WTC11 (cell line): ENCODE results near the gene CYP27C1. TPM values are rescaled to one million over a fixed set of nuclear protein-coding genes. Genes with fewer than 3 reads are reported as not detected.
"Not testable (repeated sequence)": the region's sequence is repeated elsewhere in the genome, so short reads cannot be mapped to it uniquely, and the experiment has no call there.

Experiments
- ATAC-seq: fragments of 200-7000 bp; cut with Tn5 transposase; 2 replicates; pipeline ENCODE4 v1.10.0; 2021; ENCODE audit warnings: mild to moderate bottlenecking, moderate library complexity
- CTCF ChIA-PET: fragments of 300-600 bp; sonication (Branson Sonifier 250); formaldehyde crosslinking; loops from one replicate; lab custom pipeline; 2021; ENCODE audit warnings: antibody characterized with exemption; lab: Charles Lee
- POLR2A ChIA-PET: fragments of 350-600 bp; sonication (Branson Sonifier 250); formaldehyde crosslinking; loops from one replicate; lab custom pipeline; 2021; ENCODE audit warnings: antibody characterized with exemption; lab: Charles Lee
- DNase-seq: peaks from one replicate; pipeline ENCODE4 v3.0.0; 2021; ENCODE audit warnings: low spot score
- H3K27ac Mint-ChIP-seq: 2 replicates; pipeline ENCODE4 v1.8.0; 2021; ENCODE audit warnings: mixed read lengths
- H3K27me3 Mint-ChIP-seq: 2 replicates; pipeline ENCODE4 v1.8.0; 2021; ENCODE audit warnings: low read depth, mild to moderate bottlenecking, moderate library complexity, mixed read lengths
- H3K36me3 Mint-ChIP-seq: 2 replicates; pipeline ENCODE4 v1.8.0; 2021; ENCODE audit warnings: mixed read lengths
- H3K4me1 Mint-ChIP-seq: 2 replicates; pipeline ENCODE4 v1.8.0; 2022; ENCODE audit warnings: mixed read lengths
- H3K4me3 Mint-ChIP-seq: 2 replicates; pipeline ENCODE4 v1.8.0; 2021; ENCODE audit warnings: mild to moderate bottlenecking, moderate library complexity, mixed read lengths
- H3K9me3 Mint-ChIP-seq: 2 replicates; pipeline ENCODE4 v1.8.0; 2021; ENCODE audit warnings: mixed read lengths
- ESRRA ChIP-seq: sonication (generic); formaldehyde crosslinking; IDR thresholded peaks from 2 replicates; pipeline ENCODE4 v1.8.1; 2022; ENCODE audit warnings: mild to moderate bottlenecking, missing genetic modification reagents, borderline replicate concordance
- FOXK1 ChIP-seq: sonication (generic); formaldehyde crosslinking; IDR thresholded peaks from 2 replicates; pipeline ENCODE4 v1.8.0; 2022; ENCODE audit warnings: mild to moderate bottlenecking, moderate library complexity, missing genetic modification reagents
- GRHL2 ChIP-seq: fragments of 250-450 bp; sonication (Bioruptor Pico); IDR thresholded peaks from 2 replicates; pipeline ENCODE4 v1.8.0; 2022; ENCODE audit warnings: mild to moderate bottlenecking, moderate library complexity; ENCODE audit not compliant: insufficient replicate concordance, severe bottlenecking
- GTF2I ChIP-seq: fragments of 250-450 bp; sonication (Bioruptor Pico); conservative IDR thresholded peaks from 2 replicates; pipeline ENCODE4 v1.4.0; 2021; ENCODE audit warnings: mild to moderate bottlenecking
- IRF2 ChIP-seq: sonication (generic); formaldehyde crosslinking; IDR thresholded peaks from 2 replicates; pipeline ENCODE4 v1.8.0; 2022; ENCODE audit warnings: low read depth, missing genetic modification reagents, borderline replicate concordance
- RELA ChIP-seq: sonication (generic); formaldehyde crosslinking; IDR thresholded peaks from 2 replicates; pipeline ENCODE4 v1.8.1; 2022; ENCODE audit warnings: missing genetic modification reagents, mild to moderate bottlenecking, borderline replicate concordance
- RORB ChIP-seq: fragments of 250-450 bp; sonication (Bioruptor Pico); IDR thresholded peaks from 2 replicates; pipeline ENCODE4 v1.9.0; 2021; ENCODE audit warnings: mild to moderate bottlenecking
- TEAD1 ChIP-seq: sonication (generic); formaldehyde crosslinking; IDR thresholded peaks from 2 replicates; pipeline ENCODE4 v1.8.0; 2022; ENCODE audit warnings: mild to moderate bottlenecking, missing genetic modification reagents
- ZNF219 ChIP-seq: sonication (generic); formaldehyde crosslinking; IDR thresholded peaks from 2 replicates; pipeline ENCODE4 v1.8.0; 2023; ENCODE audit warnings: missing genetic modification reagents, mild to moderate bottlenecking, borderline replicate concordance
- ZNF416 ChIP-seq: fragments of 250-450 bp; sonication (Bioruptor Pico); IDR thresholded peaks from 2 replicates; pipeline ENCODE4 v1.9.0; 2021; ENCODE audit warnings: mild to moderate bottlenecking, inconsistent platforms
- total RNA-seq: library from RNA; stranded (reverse); gene quantifications from 3 replicates; pipeline ENCODE4 v1.2.3, GENCODE V29; 2021
- TF ChIP-seq, protein P1 (sequence below): sonication (generic); formaldehyde crosslinking; IDR thresholded peaks from 2 replicates; pipeline ENCODE4 v1.8.1; 2022; ENCODE audit warnings: mild to moderate bottlenecking, moderate library complexity, missing genetic modification reagents
- TF ChIP-seq, protein P2 (sequence below): fragments of 250-450 bp; sonication (Bioruptor Pico); IDR thresholded peaks from 2 replicates; pipeline ENCODE4 v1.8.0; 2021; ENCODE audit warnings: mild to moderate bottlenecking
- TF ChIP-seq, protein P3 (sequence below): sonication (generic); formaldehyde crosslinking; IDR thresholded peaks from 2 replicates; pipeline ENCODE4 v1.8.1; 2022; ENCODE audit warnings: low read depth, mild to moderate bottlenecking, moderate library complexity, missing genetic modification reagents, borderline replicate concordance
- TF ChIP-seq, protein P4 (sequence below): fragments of 250-450 bp; sonication (Bioruptor Pico); IDR thresholded peaks from 2 replicates; pipeline ENCODE4 v1.9.0; 2021; ENCODE audit warnings: mild to moderate bottlenecking
- TF ChIP-seq, protein P5 (sequence below): sonication (generic); formaldehyde crosslinking; IDR thresholded peaks from 2 replicates; pipeline ENCODE4 v1.8.1; 2023; ENCODE audit warnings: mild to moderate bottlenecking, moderate library complexity, missing genetic modification reagents
- TF ChIP-seq, protein P6 (sequence below): sonication (generic); formaldehyde crosslinking; IDR thresholded peaks from 2 replicates; pipeline ENCODE4 v1.8.1; 2023; ENCODE audit warnings: mild to moderate bottlenecking, missing genetic modification reagents, moderate library complexity
- TF ChIP-seq, protein P7 (sequence below): sonication (generic); formaldehyde crosslinking; IDR thresholded peaks from 2 replicates; pipeline ENCODE4 v1.8.1; 2023; ENCODE audit warnings: mild to moderate bottlenecking, missing genetic modification reagents

CYP27C1 gene
- total RNA-seq, 1 experiment from 2014 or later, result 2.4 TPM

DNA sequence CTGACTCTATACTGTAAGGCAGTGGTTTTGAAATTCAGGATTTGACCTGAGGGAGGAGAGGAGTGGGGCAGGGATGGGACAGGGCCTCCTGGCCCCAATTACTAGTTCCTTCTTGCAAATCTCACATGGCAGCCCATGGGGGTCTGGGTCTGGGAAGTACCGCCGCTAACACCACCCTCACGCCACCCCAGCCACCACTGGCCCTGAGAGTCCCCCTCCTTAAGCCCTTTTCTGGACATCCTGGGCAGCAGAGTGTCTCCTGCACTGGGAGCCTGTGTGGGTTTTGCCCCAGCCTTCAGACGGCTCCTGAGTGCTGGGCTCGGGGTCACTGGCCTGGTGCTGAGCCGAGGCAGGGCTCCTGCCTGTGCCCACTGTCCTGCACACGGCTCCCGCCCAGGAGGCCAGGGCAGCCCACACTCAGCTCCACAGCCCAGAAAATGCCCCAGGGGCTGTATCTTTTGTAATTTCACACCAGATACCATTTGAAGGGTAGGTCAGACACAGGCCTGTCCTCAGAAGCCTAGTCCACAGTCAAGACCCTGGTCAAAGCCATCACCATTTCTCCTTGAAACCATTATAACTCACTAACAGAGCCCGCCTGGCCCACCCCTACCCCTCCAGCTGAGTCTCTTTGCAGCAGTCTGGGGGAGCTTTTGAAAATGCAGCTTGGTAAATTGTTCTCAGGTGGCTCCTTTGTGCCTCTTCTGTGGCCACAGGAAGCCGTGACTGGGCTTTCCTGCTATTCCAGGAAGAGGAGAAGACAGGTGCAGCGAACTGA, 55.1 kb downstream of the CYP27C1 start (continued):
- TF ChIP-seq, protein P1, sequence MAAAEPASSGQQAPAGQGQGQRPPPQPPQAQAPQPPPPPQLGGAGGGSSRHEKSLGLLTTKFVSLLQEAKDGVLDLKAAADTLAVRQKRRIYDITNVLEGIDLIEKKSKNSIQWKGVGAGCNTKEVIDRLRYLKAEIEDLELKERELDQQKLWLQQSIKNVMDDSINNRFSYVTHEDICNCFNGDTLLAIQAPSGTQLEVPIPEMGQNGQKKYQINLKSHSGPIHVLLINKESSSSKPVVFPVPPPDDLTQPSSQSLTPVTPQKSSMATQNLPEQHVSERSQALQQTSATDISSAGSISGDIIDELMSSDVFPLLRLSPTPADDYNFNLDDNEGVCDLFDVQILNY (CRISPR knock-in tag), result no peak
- TF ChIP-seq, protein P2, sequence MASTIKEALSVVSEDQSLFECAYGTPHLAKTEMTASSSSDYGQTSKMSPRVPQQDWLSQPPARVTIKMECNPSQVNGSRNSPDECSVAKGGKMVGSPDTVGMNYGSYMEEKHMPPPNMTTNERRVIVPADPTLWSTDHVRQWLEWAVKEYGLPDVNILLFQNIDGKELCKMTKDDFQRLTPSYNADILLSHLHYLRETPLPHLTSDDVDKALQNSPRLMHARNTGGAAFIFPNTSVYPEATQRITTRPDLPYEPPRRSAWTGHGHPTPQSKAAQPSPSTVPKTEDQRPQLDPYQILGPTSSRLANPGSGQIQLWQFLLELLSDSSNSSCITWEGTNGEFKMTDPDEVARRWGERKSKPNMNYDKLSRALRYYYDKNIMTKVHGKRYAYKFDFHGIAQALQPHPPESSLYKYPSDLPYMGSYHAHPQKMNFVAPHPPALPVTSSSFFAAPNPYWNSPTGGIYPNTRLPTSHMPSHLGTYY (CRISPR knock-in tag), result no peak
- no peak for TF ChIP-seq RELA (CRISPR knock-in tag)

DNA sequence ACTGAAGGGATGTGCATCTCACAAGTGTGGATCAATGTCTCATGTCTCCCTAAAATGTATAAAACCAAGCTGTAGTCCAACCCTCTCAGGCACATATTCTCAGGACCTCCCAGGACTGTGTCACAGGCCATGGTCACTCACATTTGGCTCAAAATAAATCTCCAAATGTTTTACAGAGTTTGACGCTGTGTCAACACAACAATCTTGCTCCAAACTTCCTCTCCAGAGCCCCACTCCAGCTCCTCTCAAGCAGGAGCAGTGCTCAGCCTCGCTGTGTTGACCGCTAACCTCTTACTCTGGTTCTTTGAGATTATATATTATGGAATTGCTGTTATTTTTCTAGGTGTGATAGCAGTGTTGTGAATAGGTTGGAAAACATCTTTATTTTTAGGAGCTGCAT, 56.2 kb downstream of the CYP27C1 start:
- H3K4me3 Mint-ChIP-seq, result no peak overlapping the region
- no peaks in the 10 kb centered on the region for H3K36me3 Mint-ChIP-seq
- ATAC-seq (no peak), DNase-seq (no peak)
- H3K4me1 Mint-ChIP-seq, result peaks cover 14% of the 10 kb centered on the region
- H3K27ac Mint-ChIP-seq, result no peak overlapping the region
- no peaks in the 10 kb centered on the region for H3K9me3 Mint-ChIP-seq
- TF ChIP-seq GTF2I, result no peak
- TF ChIP-seq RORB (CRISPR knock-in tag), result no peak
- no peak for TF ChIP-seq ZNF219 (CRISPR knock-in tag)
- no peak for TF ChIP-seq TEAD1
- TF ChIP-seq ESRRA (CRISPR knock-in tag), result no peak
- TF ChIP-seq FOXK1 (CRISPR knock-in tag), result no peak
- TF ChIP-seq, protein P3, sequence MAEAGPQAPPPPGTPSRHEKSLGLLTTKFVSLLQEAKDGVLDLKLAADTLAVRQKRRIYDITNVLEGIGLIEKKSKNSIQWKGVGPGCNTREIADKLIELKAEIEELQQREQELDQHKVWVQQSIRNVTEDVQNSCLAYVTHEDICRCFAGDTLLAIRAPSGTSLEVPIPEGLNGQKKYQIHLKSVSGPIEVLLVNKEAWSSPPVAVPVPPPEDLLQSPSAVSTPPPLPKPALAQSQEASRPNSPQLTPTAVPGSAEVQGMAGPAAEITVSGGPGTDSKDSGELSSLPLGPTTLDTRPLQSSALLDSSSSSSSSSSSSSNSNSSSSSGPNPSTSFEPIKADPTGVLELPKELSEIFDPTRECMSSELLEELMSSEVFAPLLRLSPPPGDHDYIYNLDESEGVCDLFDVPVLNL (CRISPR knock-in tag), result no peak
- TF ChIP-seq, protein P4, sequence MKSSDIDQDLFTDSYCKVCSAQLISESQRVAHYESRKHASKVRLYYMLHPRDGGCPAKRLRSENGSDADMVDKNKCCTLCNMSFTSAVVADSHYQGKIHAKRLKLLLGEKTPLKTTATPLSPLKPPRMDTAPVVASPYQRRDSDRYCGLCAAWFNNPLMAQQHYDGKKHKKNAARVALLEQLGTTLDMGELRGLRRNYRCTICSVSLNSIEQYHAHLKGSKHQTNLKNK (CRISPR knock-in tag), result no peak
- TF ChIP-seq, protein P2 (CRISPR knock-in tag), result no peak
- TF ChIP-seq IRF2 (CRISPR knock-in tag), result no peak
- TF ChIP-seq, protein P5, sequence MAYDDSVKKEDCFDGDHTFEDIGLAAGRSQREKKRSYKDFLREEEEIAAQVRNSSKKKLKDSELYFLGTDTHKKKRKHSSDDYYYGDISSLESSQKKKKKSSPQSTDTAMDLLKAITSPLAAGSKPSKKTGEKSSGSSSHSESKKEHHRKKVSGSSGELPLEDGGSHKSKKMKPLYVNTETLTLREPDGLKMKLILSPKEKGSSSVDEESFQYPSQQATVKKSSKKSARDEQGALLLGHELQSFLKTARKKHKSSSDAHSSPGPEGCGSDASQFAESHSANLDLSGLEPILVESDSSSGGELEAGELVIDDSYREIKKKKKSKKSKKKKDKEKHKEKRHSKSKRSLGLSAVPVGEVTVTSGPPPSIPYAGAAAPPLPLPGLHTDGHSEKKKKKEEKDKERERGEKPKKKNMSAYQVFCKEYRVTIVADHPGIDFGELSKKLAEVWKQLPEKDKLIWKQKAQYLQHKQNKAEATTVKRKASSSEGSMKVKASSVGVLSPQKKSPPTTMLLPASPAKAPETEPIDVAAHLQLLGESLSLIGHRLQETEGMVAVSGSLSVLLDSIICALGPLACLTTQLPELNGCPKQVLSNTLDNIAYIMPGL (CRISPR knock-in tag), result no peak
- no peak for TF ChIP-seq GRHL2 (CRISPR knock-in tag)
- TF ChIP-seq, protein P6, sequence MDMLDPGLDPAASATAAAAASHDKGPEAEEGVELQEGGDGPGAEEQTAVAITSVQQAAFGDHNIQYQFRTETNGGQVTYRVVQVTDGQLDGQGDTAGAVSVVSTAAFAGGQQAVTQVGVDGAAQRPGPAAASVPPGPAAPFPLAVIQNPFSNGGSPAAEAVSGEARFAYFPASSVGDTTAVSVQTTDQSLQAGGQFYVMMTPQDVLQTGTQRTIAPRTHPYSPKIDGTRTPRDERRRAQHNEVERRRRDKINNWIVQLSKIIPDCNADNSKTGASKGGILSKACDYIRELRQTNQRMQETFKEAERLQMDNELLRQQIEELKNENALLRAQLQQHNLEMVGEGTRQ (CRISPR knock-in tag), result no peak
- TF ChIP-seq ZNF416, result no peak
- TF ChIP-seq, protein P7, sequence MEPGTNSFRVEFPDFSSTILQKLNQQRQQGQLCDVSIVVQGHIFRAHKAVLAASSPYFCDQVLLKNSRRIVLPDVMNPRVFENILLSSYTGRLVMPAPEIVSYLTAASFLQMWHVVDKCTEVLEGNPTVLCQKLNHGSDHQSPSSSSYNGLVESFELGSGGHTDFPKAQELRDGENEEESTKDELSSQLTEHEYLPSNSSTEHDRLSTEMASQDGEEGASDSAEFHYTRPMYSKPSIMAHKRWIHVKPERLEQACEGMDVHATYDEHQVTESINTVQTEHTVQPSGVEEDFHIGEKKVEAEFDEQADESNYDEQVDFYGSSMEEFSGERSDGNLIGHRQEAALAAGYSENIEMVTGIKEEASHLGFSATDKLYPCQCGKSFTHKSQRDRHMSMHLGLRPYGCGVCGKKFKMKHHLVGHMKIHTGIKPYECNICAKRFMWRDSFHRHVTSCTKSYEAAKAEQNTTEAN (CRISPR knock-in tag), result no peak
- CTCF ChIA-PET, result no interaction called here
- H3K27me3 Mint-ChIP-seq, result no peaks in the 10 kb centered on the region
- POLR2A ChIA-PET, result no interaction called here

DNA sequence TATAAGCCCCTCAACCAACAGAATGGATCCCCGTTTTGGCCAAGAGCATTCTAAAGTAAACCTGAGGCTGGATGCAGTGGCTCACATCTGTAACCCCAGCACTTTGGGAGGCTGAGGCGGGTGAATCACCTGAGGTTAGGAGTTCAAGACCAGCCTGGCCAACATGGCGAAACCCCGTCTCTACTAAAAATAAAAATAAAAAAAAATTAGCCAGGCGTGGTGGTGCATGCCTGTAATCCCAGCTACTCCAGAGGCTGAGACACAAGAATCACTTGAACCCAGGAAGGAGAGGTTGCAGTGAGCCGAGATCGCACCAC, 57.1 kb downstream of the CYP27C1 start:
- H3K9me3 Mint-ChIP-seq, result not testable (repeated sequence)

More for the DNA sequence above, 57.1 kb downstream of the CYP27C1 start:
- POLR2A ChIA-PET, DNase-seq, H3K4me3 Mint-ChIP-seq, H3K36me3 Mint-ChIP-seq, H3K27me3 Mint-ChIP-seq, H3K27ac Mint-ChIP-seq, ATAC-seq: not testable (repeated sequence)
- peaks cover 23% of the 10 kb centered on the region for H3K4me1 Mint-ChIP-seq
- CTCF ChIA-PET, result interaction anchor here (1.9 kb wide), 1 partner anchor 95 kb away, joined by 9 read pairs; no protein-coding TSS in a partner anchor
